ENCODE data around the gene TMEM150A.
"Not testable (repeated sequence)": the region's sequence is repeated elsewhere in the genome, so short reads cannot be mapped to it uniquely, and the experiment has no call there.

Gene TMEM150A

DNA sequence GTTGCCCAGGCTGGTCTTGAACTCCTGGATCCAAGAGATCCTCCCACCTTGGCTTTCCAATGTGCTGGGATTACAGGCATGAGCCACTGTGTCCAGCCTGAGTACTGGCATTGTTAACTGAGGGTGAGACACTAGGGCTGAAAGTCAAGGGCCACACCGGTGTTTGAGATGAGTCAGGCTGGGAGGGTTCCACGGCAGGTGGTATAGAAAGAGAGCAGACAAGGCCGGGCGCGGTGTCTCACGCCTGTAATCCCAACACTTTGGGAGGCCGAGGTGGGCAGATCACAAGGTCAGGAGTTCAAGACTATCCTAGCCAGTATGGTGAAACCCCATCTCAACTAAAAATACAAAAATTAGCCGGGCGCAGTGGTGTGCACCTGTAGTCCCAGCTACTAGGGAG is 10.2 kb downstream of the TMEM150A start:
- DNase-seq: not testable (repeated sequence)

DNA sequence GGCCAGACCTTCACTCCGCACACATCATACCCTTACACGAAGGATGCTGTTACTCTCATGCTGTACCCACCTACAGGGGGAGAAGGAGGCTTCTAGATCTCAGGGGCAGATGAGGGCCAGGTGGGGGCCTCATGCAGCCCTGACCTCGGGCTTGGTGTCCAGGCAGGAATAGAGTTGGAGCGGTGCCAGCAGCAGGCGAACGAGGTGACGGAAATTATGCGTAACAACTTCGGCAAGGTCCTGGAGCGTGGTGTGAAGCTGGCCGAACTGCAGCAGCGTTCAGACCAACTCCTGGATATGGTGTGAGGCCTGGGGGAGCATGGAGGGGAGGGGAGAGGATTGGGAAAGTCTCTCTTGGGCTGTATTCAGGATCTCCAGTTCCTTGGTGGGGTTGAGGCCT is 10.9 kb downstream of the TMEM150A start:
- DNase-seq: no peak

DNA sequence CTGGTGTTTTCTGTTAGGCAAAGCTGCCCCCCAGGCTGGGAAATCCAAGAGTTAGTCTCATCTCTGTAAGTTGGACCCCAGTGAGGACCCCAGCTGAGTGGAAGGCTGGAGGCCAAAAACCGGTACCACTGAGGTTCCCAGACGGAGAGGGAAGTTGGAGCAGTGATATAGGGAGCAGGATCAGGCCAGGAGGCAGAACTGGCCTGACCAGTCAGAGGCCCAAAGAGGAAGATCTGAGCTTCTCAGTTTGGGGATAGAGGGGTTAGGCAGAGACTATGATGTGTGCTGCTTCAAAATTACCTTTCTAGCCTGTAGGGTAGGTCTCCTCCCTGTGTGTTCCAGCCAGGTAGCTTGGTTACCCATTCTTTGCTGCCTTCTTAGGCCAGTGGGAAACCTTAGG is 11.5 kb downstream of the TMEM150A start:
- DNase-seq: no peak

DNA sequence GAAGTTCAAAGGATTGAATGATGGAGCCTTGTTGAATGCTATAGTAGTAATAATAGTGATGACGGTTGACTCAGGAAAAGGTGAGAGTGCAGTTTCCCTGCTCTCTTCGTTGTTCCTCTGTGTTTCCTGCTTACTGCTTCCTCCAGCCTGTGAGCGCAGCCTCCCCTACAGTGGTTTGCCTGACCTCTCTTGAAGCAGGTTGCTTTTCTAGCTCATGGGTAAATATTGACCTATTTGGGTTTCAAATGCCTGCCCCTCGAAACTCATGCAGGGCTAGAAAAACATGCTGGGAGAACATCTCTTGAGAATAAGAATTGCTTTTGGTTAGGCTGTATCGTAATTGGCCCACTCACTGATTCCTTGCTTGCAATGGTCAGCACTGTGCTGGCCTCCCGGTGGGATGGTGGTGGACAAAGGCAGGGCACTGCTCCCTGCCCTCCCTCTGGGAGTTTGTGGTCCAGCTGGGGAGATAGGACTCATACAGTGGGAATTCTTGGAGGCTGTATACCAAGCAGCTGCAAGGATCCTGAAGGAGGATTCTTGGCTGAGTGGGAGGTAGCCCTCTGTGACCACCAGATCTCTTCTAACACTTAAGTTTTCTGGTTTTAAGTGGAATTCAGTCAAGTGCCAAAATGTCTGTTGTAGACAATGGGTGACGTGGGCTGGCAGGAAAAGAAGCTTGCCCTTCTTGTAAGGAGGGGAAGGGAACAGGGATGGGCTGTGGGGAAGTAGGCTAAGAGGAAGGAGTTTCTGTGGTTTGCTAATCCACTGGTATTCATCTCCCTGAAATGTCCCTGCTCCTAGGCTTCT is 12.3 kb downstream of the TMEM150A start:
- peak; percentile 77 for DNase-seq

DNA sequence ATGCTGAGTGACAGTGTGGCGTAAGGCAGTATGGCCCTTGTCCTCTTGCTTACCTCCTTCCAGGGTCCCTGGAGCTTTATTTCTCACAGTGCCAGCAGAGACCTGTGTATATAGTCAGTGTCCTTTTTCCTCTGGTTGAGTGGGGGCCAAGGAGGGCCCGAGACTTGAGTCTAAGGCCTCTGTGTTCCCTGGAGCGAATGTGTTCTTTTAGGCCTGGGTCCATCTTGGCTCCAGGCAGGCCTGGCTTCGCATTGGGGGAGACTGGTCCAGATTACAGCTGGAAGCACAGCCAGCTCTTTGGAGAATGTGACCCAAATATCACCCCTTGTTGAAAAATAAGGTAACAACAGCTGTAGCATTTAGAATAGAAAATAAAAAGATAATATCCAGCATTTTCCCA is 13.3 kb downstream of the TMEM150A start:
- no peak for DNase-seq

DNA sequence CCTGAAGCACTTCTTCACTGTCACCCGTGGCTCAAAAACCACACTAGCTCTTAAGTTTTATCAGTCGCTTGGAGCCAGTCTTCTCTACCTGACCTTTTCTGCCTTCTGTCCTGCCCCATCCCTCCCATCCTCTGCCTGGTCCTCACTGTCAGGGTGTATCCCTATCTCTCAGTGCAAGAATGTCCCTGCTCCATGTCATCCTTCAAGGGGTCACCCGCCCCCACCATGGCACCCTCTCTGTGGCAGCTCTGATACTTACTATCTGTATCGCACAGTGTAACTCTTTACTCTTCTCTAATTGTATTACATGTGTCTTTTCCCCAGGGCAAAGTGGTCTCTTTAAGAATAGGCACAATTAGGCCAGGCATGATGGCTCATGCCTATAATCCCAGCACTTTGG is 13.9 kb downstream of the TMEM150A start:
- no peak for DNase-seq

DNA sequence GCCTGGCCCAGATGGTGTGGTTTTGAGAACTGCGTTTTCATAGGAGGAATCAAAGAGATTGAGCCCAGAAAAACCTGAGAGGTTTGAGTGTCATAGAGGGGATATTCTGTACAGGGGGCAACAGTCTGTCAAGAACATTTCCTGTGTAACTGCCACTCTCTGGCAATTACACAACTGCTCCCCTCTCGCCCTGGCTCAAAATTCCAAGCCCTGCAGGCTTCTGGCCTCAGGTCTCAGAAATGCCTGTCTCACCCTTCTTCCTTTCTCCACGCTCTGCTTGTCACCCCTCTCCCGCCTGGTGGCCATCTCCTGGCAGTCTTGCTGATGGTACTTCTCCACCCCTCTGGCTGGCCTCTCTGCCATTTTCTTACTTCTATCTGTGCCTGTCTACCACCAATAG is 14.3 kb downstream of the TMEM150A start:
- DNase-seq: no peak

DNA sequence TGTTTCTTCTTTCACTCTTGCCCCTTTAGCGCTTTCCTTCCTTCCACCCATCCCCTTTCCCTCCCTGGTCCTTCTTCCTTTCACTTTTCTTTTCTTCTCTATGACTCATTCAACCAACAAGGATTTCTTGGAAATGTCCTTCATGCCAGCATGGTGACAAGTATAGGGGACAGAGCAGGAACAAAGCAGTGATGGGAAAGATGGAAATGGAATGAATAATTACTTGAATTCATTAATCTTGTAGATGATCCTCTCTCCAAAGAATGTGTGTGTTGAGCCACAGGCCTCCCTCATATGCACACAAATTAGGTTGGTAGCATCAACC is 16.8 kb downstream of the TMEM150A start:
- DNase-seq: no peak

DNA sequence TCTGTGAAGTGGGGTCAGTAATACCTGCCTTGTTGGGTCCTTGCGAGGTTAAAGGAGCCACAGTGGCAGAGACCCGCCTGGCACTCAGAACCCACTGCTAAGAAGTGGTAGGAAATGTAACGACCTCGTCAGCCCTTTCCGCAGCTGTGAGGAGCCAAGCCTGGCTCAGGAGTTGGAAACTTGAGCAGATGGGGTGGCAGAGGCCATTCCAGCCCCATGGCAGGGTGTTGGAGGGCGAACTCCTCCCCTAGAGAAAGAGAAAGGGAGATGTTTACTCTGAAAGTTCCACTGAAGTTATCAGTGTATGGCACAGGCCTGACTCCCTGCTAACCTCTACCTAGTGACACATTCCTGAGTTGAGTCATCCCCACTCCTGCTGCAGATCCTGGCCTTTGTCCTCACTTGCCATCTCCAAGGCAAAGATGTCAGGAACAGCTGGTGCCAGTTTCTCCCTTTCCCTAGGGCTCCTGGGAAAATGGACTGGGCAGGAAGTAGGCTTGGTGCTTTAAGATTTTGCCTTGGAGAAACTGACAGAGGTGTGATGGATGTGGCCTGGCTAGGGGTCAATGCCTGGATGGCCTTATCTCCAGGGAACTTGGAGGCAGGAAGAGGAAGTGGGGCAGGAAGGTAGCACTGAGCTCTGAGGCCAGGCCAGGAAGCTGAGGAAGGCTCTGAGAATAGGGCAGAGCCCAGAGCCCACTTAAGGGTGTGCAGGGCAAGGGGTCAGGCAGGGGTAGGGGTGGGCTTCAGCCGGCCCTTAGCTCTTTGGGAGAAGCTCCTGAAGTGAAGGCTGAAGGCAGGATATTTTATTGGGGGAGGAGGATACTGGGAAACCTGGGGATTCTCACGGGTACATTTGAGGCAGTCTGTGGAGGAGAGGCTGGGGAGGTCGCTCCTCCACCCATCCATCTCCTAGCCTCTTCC is 17.4 kb downstream of the TMEM150A start:
- DNase-seq: no peak

DNA sequence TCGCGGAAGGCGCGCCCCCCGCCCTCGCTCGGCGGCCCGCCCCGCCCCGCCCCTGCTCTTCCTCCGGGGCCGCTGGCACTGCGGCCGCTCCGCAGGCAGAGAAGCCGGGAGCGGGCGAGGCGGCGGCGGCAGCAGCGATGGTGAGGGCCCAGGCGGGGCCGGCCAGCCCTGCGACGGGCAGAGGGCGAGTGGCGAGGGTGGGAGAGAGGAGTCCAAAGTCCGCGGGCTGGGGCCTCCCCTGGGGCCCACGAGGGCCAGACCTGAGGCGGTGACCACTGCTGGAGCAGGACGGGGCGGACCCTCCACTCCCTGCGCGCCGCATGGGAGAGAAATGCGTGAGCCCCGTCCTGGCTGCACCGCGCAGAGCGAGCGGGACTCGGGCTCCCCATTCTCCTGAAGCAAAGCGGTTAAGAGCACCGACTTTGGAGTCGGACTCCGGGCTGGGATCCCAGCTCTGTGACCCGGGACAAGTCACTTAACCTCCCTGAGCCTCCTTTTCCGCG is 18.1 kb downstream of the TMEM150A start, which contains the start of gene VAMP5:
TSS of gene VAMP5 (plus strand) at position 78 of the 503 bp plus-strand sequence. CDS start at position 138, 60 bp downstream.
- no peak for DNase-seq

DNA sequence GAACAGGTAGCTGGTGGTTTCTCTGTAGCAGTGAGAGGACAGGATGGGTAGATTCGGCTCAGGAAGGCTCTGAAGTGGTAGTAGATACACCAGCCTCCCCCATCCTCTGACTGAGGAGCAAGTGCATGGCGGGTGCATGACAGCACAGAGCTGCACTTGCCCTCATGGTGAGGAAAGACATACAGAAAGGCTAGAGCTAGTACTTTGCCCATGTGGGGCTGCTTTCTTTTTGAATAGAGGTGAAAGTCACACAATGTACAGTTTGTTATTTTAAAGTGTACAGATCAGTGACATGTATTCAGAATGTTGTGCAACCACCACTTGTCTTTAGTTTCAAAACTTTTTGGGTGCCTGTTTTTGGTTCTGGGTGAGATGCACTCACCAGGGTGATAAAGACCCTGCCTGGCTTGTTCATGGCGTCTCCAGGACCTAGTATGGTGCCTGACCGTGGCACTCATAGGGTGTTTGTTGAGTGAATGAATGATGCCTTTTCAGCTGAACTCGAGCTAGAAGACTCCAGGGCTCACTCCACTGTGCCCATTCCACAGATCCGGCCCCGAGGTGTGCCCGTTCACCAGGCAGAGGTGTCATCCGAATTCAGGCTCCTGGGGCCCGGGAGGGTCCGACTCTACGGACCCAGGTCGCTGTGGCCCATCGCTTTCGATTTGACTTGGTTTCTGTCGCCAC is 18.7 kb downstream of the TMEM150A start:
- DNase-seq: no peak

DNA sequence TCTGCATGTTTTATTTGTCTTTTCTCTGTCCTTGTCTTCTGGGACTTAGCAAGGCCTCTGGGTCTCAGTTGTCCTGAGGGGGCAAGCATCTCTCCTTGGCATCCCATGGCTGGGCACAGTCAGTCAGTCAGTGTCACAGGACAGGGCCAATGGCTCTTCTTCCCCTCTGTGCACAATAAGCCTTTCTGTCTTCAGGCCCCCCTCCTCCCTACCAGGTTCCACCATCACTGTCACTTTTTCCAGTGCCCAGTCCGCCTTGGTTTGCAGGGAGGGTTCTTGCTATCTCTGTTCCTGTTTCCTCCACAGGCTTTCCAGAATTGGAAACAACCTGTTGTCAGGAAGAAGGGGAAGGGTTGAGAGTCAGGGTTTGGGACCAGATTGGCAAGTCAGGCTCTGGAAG is 20.0 kb downstream of the TMEM150A start:
- DNase-seq: no peak

DNA sequence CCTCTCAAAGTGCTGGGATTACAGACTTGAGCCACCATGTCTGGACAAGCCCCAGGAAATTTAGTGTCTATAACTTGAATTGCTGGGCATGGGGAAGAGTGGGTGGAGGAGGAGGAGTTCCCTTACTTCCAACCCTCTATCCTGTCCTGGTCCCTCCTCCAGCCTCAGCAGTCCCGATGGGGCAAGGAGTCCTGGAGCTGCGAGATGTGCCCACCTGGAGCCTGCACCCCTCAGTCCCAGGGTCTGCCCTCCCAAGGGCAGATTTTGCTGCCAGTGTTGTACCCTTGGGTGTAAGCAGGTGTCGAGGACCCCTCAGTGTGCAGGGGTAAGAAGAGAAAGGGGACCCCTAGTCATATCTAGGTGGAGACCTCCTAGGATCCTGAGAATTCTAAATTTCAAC is 22.3 kb downstream of the TMEM150A start:
- DNase-seq: no peak

DNA sequence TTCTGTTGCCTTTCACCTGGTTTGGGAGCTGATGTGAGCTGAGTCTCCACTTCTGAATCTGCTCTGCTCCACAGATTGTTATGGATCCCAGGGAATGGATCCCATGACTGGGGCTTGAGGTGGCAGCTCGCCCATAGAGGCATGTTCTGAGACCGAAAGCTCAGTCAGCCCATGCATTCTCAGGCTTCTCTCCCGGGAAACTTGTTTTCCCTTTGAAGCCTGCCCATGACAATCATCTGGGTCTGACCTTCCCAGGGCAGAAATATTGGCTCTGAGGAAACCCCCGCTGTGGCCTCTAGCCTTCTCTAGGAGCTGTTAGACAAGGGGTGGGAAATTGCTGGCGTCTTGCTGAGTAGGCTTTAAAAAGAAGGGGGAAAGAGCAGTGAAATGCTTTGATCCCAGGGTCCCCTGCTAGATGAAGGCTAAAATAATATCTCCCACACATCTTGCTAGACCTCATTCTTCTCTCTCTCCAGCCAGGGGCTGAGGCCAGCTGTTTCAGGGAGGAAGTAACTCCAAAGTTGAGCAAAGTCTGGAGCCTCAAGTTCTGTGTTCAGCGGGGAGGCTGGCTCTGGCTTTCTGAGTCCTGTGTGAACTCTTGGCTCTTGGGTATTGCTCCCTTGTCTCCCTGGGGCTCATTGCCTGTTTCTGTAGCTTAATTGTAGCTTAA is 23.1 kb downstream of the TMEM150A start:
- DNase-seq: no peak

DNA sequence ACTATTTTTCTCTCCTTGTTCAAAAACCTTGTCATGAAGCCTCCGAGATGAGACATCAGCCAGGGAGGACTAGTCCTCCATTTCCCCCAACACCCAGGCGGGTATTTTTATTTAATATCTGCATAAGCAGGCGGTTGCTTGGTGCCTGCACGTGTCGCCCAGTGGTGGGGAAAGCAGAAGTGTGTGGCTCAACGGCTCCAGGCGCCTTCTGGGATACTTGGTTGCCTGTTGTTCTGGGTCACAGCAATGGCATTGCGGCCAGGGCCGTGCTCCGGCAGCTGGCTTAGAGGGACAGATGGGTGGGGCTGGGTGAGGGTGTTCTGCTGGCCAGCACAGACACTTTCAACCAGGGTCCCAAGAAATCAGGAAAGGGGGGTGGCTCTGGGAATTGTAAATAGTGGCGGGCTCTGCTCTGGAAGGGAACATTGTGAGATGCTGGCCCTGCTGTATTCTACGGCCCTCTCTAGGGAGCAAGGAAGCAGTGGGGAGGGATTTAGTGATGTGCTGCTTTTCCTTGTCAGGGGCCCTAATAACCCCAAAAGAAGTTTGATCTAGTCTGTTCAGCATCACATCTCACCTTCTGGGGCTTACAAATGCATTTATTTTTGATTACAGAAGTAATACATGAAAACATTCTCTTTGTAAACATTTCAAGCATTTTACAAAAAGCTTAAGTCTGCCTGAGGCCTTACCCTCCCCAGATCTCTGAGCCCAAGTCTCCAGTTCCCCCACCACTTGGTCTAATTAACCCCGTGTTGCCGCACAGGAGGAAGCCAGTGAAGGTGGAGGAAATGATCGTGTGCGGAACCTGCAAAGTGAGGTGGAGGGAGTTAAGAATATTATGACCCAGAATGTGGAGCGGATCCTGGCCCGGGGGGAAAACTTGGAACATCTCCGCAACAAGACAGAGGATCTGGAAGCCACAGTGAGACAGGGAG is 24.0 kb downstream of the TMEM150A start:
- DNase-seq: no peak

DNA sequence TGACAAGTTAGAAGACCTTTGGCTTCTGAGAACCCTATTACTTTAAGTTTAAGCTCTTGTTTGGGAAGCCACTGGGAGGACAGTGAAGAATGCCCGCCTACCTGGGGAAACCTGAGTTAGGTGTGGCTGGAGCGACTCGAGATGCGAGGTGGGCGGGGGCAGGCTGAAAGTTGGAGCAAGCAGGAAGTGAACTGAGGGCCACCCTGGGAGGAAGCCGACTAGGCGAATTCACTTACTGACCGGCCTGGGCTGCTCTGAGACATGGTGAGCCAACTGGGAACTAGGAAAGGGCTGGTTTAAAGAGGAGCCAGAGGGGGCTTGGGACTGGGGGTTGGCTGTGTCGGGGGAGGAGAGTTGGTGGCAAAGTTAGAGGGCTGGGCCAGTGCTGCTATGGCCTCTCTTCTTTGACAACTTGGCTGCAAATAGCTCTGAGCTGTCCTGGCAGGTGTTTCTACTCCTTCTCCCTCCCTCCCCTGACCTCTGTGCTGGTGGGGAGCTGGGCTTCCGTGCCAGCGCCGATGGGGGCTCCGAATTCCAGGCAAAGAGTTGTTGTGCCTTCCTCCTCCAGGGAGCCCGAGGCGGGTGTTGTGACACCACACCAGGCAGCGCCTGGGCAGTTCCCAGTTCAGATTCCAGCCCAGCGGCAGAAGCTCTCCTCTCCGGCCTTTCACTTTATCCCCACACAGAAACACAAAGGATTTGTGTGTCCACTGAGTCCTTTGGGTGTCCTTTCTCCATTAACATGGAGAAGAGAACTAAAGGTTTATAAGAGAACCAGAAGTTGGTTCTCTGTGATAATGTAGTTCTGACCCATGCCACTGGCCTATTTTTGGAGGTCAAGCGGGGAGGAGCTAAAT is 24.9 kb downstream of the TMEM150A start, which contains the start of gene VAMP8:
TSS of gene VAMP8 (plus strand) at position 201 of the 857 bp plus-strand sequence. CDS start at position 262, 61 bp downstream.
- DNase-seq: peak; percentile 44

DNA sequence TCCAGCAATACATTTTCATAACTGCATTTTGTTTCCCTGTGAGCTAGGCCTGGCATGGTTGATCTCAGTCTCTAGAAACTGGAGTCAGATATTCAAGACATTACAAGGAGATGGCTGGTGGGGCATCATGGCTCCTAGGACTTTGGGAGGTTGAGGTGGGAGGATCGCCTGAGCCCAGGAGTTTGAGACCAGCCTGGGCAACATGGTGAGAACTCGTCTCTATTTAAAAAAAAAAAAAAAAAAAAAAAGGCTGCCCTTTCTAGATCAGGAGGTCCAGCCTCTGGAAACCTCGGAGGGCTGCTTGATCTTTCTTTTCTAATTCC is 25.5 kb downstream of the TMEM150A start:
- no peak for DNase-seq

DNA sequence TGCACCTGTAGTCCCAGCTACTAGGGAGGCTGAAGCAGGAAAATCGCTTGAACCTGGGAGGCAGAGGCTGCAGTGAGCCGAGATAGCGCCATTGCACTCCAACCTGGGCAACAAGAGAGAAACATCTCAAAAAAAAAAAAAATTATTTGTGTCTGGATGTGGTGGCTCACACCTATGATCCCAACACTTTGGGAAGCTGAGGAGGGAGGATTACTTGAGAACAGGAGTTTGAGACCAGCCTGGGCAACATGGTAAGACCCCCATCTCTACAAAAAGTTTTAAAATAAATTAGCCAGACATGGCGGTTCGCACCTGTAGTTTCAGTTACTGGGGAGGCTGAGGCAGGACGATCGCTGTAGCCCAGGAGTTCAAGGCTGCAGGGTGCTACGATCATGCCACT is 26.8 kb downstream of the TMEM150A start:
- DNase-seq: no peak

DNA sequence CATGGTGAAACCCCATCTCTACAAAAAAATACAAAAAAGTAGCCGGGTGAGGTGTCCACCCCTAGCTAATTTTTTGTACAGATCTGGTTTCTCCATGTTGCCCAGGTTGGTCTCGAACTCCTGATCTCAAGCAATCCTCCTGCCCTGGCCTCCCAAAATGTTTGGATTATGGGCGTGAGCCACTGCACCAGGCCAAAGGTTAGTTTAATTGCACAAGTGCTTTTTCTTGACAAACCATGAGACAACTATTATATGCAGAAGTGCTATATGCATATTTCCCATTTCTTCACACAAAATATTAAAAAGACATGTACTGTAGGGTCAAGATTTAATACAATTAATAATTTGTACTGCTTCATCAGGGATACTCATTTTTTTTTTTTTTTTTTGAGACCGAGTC is 36.2 kb downstream of the TMEM150A start:
- no peak for DNase-seq

DNA sequence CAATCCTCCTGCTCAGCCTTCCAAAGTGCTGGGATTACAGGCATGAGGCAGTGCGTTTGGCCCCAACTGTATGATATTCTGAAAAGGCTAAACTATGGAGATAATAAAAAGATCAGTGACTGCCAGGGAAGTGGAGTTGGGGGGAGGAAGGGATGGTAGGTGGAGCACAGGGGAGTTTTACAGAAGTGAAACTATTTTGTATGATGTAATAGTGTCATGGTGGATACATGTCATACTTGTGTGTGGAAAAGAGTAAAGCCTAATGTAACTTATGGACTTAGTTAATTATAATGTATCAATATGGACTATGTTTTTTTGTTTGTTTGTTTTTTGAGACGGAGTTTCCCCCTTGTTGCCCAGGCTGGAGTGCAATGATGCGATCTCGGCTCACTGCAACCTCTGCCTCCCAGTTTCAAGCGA is 38.3 kb downstream of the TMEM150A start:
- no peak for DNase-seq

All from DMS153 (cell line).